ENCODE results near the gene RYR3.
"Not testable (repeated sequence)": the region's sequence is repeated elsewhere in the genome, so short reads cannot be mapped to it uniquely, and the experiment has no call there.

The RYR3 gene

DNA sequence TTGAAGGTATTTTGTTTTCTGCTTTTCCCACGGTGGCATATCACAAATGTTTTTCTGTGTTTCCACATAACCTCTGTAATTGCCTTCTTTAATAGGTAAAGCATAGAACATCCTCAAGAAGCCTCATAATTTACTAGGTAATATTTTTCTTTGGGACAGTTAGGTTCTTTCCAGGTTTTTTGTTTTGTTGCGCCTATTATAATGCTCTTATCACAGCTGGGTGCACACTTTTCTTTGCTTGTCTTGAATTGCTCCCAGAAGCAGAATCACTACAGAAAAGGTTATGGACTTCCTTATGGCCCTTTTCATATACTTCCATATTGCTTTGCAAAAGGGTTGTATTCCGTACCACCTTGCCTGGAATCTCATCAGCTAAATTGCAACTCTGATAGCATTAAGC lies 213.5 kb downstream of the RYR3 start:
- no peak for DNase-seq

DNA sequence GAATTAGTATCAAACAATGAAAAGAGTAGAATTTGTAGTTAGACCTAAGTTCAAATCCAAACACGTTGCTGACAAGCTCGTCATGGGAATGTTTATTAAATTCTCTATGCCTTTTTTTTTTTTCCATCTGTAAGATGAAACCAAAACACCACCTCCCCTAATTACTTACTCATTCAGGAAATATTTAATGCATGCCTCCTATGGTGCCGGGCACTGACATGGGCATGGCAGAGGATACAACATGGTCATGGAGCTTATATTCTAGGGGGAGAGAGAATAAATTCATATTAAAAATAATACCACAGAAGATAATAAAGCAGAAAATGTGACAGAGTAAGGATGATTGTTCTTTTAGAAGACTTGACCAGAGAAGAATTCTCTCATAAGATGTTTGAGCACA lies 215.8 kb downstream of the RYR3 start:
- DNase-seq, result no peak

DNA sequence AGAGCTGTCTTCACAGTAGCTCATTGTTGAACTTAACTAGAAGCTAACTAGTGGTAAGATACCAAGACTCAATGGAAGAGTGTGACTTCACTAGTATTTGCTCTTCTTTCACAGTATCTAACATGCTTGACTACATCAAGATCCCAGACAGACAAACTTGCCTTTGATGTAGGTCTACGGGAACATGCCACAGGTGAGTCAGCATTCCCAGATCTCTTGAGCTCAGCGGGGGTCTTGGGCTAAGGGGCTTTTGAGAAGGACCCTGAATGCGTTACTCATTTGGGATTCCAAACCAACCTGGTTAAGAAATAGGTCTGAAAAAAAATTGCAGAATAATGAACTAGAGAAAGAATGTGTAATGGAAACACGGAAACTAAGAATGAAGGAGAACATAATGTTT lies 222.4 kb downstream of the RYR3 start:
- no peak for DNase-seq

DNA sequence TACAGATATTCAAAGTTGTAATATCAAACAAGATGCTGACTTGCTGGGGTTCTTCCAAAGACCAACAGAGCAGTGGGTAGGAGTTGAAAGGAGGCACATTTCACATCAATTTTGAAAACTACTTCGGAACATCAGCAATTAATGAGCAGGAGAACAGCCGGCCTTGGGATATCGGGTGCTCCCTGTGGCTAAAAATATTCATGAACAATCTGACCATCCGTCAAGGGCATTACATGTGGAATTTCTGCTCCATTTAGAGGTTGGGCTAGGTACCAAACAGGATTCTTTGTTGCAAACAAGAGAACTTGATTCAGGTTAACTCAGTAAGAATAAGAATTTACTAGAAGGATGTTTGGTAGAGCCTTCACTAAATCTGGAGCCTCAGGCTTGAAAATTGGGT lies 223.9 kb downstream of the RYR3 start:
- DNase-seq, result no peak

DNA sequence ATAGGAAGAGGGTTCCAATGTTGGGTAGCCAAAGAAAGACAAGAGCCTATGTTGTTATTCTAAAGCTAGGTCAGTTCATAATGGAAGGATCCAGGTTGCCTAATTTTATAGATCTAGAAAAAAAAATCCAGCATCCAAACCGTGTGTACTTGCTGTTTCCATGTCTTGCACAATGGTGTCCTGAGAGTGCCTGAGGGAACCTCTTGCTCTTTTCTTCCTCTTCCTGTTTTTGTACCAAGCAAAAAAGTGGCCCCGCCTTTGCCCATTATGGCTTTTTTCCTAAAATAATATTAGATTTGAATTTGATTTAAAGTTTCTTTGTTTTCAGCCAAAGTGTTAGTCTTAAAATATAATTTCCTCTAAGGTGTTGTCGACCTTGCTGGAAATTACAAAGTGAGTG lies 224.4 kb downstream of the RYR3 start:
- no peak for DNase-seq

DNA sequence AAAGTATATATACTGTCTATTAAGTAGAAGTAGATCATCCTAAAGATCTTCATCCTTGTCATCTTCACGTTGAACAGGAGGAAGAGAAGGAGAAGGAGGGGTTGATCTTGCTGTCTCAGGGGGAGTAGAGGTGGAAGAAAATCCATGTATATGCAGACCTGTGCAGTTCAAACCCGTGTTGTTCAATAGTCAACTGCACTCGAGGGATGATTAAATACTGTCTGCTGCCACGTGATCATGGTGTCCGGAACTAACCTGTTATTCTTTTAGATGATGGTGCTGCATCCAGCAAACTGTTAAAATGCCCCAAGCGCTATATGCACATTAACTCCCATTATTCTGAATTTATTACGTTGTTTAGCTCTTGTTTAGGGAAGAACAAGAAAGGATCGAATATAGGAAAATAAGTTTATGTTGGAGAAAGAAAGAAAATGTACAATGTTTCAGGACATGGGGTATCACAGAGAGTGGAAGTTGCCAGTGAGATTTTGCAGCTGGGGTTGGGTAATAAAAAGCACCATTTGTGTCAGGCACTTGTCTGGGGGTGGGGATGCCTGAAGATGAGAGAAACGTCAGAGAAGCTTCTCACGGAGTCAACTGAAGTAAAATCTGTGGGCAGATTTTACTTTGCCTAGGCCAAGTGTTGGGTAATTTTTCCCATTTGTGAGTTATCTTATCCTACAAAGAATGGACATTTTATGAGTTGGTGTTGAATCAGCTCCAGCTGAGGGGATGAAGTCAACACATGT lies 229.2 kb downstream of the RYR3 start:
- DNase-seq, result no peak

DNA sequence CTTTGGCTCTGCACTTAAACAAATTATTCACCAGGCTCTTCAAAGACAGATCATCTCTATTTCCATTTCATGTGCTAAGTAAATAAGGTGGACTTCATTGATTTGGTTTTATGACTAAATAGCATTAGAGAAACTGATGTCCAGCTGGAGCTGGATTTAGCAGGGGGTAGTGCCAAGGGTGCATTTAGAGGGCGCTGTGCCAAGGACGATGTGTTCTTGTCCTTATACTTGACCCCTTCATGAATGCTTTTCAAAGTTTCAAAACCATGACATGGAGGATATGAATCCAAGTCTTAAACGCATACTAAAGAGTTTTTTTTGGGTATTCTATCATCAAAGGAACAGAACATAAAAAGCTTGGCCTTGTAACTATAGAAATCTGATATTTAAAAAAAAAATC lies 233.2 kb downstream of the RYR3 start:
- DNase-seq, result no peak

DNA sequence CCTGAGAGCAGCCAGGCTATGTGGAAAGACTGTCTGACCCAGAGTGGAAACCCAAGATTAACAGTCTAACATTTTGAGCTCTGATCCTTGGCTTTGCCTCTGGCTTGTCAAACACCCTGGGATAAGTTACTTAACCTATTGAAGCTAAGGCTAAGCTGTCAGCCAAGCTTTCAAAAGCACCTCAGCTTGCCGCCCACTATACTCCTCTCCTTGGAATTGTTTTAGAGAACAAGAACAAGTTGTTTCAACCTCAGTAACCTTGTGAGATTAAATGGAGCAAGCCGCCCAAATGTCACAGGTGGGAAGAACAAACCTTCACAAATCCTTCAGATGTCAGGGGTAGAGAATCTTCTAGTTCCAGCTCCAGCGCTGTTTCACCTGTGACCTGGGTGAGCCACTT lies 235.1 kb downstream of the RYR3 start:
- DNase-seq, result no peak

DNA sequence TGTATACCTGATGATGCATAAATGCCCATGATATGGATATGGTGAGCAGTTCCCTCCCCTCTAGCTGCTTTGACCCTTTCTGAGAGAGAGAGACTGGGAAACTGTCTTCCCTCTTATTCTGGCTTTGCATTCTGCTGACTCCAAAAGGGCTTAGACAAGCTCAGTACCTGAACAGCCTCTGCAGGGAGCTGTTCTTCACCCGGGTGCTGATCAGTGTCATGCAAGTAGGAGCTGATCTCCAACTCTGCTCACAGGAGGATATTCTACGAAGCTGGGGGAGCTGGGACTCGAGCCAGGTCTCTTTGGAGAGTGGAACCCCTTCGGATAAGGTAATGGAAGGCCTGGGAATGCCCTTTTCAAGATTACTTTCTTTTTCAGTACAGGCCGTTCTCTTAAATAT lies 237.1 kb downstream of the RYR3 start:
- DNase-seq, result no peak

DNA sequence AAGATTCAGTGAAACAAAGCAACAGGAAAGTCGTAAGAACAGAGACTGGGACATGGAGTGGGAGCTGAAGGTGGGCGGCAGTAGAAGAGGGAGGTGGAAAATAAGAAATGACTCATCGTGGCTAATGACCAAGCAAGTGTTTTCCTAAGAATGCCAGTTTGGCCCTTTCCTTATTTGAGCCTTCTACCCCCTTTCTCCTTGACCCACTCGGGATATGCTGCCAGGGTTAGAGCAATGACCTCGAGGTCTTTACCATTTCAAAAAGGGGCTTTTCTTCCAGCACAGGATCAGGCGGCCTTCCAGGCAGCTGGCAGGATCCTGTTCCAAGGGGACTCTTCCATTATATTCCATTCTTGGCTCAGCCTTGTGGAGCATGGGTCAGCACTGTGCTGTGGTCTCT lies 241.1 kb downstream of the RYR3 start:
- DNase-seq, result no peak

DNA sequence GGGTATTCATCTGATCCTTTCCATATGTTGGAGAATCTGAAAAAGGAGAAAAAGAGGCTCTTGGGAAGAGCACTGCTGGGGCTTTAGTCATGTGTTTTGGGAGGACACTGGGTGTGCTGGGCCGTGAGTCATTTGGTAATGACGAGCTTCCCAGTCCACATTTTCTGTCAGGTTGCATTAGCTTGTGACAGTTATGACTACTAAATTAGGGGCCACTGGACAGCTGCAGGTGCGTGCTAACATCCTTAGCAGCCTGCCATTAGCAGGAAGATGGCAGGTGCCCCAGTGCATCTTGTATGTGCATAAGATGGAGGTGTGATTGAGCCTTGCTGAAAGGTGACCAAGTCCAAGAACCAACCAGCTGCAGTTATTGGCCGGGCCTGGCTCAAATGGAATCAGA lies 242.4 kb downstream of the RYR3 start:
- DNase-seq, result no peak

DNA sequence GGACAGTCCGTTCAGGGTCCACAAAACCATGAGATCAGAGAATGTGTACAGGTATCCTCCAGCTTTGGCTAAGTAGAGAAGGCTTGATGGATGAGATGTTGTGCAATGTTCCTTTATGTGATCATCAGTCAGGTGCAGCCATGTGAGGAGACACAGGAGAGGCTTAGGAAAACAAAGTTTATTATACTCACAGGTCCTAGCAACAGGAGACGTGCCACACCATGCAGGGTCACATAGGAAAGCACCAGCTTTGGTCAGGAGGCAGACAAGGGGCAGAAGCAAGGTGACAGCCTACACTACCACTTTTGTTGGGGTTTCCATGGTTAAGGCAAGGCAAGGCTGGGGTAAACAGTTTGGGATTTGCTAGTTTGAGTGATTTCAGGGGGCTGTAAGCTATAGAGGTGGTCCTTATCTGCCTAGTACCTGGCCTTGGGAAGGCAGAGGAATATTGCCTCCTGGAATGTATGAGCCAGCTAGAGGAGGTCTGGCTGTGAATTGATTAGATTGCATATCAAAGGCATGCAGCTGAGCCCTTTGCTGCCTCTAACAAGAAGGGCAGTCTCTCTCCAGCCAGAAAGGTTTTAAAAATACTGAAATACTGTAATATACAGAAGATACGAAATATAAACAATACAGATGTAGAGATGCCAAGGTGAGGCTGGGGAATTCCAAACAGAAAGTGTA lies 248.6 kb downstream of the RYR3 start:
- DNase-seq, result no peak

DNA sequence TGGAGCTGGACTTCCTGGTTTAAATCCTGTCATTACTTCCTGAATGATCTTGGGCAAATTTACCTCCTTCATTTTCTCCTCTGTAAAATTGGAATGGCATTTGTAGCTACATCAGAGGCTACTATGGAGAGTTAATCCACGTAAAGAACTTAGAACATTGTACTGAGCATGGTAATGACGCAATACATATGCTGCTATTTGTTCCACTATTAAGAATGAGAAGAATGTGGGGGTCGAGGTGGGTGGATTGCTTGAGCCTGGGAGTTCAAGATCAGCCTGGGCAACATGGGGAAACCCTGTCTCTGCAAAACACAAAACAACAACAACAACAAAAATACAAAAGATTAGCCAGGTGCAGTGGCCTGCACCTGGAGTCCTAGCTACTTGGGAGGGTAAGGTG lies 250.6 kb downstream of the RYR3 start:
- DNase-seq, result no peak

DNA sequence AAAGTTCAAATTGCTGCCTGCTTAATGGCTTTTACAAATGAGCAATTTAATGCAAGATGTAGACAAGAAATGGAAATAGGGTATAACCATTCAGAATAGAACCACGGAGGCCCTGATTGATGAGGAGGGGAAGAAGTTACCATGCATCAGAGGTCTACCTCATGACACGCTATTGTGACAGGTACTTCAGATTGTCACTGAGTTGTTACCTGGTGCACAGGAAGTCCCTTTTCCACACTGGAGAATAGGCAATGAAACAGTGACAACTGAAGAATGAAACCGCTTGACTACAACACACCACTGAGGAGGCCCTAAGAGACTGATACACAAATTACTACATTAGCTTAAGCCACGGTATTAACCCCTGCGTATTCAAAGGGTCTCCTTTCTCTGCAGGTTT lies 251.2 kb downstream of the RYR3 start:
- DNase-seq, result no peak

DNA sequence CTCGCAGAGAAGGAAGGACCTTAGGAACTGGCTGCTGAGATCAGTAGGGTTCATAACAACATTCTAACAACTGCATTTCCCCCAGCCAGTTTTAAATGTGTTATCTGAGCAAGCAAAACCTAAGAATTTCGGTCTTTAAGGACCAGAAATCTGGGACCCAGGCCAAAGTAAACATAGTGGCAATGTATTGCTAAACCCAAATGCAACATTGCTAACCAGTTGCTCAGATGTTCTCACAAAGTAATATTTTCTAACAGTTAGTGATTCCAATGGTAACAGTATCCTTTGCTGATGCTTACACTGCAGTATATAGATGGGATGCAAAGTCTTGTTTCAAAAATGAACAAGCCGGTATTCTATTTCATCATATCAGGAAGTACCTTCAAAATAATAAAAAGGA lies 254.3 kb downstream of the RYR3 start:
- no peak for DNase-seq

DNA sequence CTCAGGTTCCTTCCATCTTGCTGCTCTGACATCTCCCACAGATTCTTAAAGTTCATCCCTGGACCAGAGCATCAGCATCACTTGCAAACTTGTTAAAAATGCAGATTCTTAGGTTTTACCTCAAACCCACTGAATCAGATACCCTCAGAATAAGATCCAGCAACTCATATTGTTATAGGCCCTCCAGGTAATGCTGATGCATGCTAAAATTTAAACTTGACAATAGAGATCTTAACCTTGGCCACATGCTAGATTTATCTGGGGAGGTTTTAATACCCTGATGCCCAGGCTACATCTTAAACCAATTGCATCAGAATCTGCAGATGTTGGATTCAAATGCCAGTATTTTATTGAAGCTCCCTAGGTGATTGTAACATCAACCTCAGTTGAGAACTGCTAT lies 256.9 kb downstream of the RYR3 start:
- DNase-seq, result no peak

DNA sequence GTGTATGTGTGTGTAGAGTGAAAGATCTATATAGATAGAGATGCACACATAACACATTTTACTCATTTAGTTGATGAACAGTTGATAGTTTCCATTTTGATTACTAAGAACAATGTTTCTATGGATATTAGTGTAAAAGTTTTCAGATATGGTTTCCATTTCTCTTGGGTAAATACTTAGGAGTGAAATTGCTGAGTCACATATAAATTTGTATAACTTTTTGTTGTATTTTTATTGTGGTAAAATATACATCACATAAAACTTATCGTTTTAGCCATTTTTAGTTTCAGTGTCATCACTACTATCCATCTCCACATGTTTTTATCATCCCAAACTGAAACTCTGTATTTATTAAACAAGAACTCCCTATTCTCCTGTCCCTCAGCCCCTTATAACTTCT lies 258.3 kb downstream of the RYR3 start:
- DNase-seq, result no peak

DNA sequence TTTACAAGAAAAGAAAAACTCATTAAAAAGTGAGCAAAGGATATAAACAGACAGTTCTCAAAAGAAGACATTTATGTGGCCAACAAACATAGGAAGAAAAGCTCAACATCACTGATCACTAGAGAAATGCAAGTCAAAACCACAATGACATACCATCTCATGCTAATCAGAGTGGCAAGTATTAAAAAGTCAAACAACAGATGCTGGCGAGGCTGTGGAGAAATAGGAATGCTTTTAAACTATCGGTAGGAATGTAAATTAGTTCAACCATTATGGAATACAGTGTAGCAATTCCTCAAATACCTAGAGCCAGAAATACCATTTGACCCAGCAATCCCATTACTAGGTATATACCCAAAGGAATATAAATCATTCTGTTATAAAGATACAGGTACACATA lies 267.1 kb downstream of the RYR3 start:
- DNase-seq, result not testable (repeated sequence)

DNA sequence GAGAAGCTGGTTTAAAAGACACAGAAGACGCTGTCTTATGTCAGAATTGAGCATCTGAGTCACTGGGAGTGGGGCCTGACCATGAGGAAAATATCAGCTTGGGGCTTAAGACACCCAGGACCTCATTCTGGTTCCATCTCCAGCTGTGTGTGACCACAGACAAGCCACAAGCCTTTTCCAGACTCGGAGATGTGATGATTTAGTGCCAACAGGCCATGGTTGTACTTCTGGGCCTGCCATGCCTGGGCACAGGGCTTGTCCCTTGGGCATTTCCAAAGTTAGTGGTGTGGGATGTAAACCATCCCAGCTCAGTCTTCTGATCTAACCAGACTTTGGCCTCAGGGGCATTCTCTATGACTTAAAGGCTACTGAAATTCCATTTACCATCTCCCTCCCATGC lies 269.8 kb downstream of the RYR3 start:
- no peak for DNase-seq

DNA sequence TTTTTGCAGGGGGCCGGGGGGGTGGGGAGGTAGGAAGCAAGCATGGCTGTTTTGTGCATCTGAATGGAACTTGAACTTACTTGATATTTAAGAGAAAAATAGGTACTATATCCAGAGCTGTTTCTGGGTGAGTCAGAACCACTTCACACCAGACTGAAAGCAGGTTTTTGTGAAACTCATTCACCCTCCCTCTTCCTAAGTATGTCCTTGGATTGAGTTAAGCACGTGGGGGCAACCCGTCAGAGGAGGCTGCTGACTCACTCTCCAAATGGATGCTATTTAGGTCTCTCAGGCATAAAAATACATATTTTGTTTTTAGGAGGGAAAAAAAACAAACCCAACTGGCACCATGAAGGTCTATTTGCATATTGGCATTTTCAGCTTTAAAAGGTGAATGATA lies 270.3 kb downstream of the RYR3 start:
- DNase-seq, result no peak

DNA sequence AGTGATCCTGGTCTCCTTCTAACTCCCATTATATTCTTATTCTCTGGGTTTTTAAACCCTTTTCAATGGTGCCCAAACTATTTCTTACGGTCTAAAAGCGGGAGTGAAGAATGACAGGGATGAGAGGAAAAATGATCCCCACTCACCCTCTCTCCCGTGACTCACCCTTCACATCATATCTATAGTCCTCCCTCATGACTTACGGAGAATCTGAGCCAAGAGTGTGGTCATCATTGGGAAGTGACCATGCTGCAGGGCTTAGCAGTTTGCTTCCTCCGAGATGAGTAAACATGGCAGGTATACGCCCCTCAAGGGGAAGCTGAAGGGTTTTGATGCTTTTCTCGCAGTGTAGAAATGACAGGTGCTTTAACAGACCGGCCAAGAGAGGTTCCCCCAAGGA lies 274.0 kb downstream of the RYR3 start:
- no peak for DNase-seq

DNA sequence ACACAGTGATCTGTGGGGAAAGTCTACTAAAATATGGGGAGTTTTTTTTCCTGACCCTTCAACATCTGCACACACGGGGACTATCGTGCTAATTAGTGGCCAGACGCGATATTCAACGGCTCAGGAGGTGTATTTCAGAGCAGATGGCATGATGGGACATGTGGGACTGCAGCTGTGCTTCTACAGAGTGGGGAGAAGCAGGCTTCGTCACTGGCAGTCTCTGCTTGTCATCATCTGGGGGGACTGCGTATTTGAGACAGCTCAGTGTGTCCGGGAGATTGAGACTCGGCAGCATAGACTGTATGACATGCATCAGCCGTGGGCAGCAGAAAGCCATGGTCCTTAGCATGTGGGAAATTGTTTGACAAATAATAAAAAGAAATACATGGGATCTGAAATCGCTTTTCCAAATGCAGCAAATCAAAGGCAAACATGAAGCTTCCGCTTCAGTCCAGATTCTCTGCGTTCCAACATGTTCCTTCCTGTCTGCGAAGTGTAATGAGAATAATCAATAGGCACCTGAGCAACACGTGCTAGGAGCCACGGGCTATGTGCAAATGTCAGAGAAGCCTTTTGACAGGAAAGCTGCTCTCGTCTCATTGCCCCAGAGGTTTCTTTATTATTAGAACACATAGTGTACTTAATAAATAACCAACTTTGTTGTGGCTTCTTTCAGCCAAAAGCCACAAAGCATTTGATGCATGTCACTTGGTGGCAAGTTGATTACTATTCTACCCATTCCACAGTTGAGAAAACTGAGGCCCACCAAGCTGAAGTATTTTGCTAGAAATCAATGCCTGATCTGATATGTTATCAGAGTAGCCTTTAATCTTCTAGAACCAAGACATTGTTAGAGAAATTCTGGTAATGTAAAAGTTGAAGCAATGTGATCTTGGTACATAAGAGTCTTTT lies 276.3 kb downstream of the RYR3 start:
- DNase-seq, result no peak

DNA sequence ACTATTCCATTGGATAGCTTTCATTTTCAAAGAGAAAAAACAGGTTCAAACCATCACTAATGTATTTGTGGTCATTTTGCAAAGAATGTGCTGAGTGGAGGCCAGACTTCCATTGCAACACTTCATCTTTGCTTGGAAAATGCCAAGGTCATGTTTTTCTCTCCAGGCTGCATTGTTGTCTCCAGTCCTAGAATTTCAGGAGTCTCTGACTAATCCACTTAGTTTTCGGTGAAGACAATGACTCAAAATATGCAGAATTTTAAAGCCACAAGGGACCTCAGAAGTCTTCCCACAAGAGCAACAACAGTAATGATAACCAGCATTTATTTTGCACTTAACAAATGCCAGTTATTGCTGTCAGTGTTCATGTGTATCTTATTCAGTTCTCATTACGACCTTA lies 277.0 kb downstream of the RYR3 start:
- DNase-seq, result no peak

DNA sequence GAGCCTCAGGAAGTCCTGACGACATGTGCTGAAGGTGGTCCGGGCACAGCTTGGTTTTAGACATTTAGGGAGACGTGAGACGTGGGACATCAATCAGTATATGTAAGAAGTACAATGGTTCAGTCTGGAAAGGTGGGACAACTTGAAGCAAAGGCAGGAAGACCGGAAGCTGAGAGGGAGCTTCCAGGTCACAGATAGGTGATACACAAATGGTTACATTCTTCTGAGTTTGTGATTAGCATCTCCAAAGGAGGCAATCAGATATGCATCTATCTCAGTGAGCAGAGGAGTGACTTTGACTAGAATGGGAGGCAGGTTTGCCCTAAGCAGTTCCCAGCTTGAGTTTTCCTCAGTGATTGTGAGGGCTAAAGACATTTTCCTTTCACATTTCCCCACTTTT lies 282.1 kb downstream of the RYR3 start:
- no peak for DNase-seq
